ENCODE measurements around the gene AEBP2. TPM values are rescaled to one million over a fixed set of nuclear protein-coding genes. Genes with fewer than 3 reads are reported as not detected.
"Not testable (repeated sequence)": the region's sequence is repeated elsewhere in the genome, so short reads cannot be mapped to it uniquely, and the experiment has no call there.

The AEBP2 gene
- total RNA-seq, 1 donor from 2014 or later, result 11.9 TPM

DNA sequence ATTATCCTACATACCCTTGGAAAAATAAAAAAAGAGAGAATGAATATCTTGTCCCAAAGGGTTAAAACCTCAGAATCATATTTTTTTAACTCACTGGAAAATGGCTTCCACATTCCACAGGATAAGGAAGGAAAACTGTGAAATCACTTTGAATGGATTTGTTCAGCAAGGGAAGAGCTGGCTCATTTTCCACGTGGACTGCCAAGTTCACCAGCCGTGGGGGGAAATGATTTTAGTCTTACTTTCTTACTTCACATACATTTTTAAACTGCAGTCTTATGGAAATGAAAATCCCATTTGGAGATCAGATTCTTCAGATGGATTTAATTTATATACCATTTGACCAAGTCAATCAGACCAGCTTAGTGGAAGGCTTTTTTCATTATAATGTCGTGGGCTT is 29.9 kb upstream of the AEBP2 start:
- Histone ChIP-seq H3K4me3 (ENCODE audit: low read depth, low read length) (no peak overlapping the region), H3K27me3 (ENCODE audit: control insufficient read depth, insufficient read depth, low read length) (no peaks in the 10 kb centered on the region), H3K36me3 (ENCODE audit: control insufficient read depth, insufficient read depth, low read length) (no peaks in the 10 kb centered on the region)
- TF ChIP-seq, protein P1, sequence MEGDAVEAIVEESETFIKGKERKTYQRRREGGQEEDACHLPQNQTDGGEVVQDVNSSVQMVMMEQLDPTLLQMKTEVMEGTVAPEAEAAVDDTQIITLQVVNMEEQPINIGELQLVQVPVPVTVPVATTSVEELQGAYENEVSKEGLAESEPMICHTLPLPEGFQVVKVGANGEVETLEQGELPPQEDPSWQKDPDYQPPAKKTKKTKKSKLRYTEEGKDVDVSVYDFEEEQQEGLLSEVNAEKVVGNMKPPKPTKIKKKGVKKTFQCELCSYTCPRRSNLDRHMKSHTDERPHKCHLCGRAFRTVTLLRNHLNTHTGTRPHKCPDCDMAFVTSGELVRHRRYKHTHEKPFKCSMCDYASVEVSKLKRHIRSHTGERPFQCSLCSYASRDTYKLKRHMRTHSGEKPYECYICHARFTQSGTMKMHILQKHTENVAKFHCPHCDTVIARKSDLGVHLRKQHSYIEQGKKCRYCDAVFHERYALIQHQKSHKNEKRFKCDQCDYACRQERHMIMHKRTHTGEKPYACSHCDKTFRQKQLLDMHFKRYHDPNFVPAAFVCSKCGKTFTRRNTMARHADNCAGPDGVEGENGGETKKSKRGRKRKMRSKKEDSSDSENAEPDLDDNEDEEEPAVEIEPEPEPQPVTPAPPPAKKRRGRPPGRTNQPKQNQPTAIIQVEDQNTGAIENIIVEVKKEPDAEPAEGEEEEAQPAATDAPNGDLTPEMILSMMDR (IDR thresholded peaks at IDR 0.05; ENCODE audit: insufficient read depth, low read length, poor library complexity, severe bottlenecking), result no peak
- DNase-seq (ENCODE audit: low read depth), result no peak

DNA sequence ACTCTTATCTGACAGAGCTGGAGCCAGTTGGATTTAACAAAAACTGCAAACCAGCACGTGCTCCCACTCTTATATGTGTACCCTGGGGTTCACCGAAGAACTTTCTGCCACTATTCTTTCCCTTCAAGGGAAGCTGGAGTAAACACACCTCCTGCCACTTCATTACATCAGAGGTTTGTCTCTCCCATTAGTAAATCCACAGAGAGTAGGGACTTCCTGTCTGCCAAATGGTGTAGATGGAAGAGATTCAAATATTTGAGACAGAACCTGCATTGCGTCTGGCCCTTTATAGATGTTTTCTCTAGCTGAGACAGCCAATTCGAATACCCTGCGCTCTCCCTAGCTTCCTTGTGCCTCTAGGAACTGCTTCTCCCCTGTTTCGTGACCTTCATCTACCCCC is 29.1 kb upstream of the AEBP2 start:
- TF ChIP-seq, protein P1 (IDR thresholded peaks at IDR 0.05; ENCODE audit: insufficient read depth, low read length, poor library complexity, severe bottlenecking), result no peak
- Histone ChIP-seq H3K4me3 (ENCODE audit: low read depth, low read length) (no peak overlapping the region), H3K36me3 (ENCODE audit: control insufficient read depth, insufficient read depth, low read length) (no peaks in the 10 kb centered on the region), H3K27me3 (ENCODE audit: control insufficient read depth, insufficient read depth, low read length) (no peaks in the 10 kb centered on the region)
- DNase-seq (ENCODE audit: low read depth), result no peak

DNA sequence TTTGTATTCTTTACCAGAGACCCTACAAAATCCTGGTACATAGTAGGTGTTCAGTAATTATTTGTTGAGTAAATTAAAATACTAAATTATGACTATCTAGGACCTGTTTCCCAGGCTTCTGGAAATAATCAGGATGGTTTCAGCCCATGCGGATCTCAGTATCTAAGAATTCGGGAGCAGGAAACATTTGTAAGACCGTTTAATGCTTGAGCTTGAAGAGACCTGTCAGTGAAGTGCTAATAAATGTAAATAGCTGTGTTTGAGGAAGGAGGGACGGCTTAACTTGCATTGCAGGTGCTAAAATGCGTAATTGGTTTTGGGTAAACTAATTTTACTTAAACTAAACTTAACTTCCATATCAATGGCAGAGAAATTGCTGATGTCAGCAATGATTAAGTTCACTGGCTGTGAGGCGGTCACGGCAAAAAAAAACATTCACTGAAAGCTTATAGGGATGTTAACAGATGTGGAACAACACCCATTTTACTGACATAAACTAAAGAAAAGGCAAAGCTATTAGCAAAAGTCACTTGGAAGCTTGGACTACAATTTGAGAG is 28.6 kb upstream of the AEBP2 start:
- H3K4me3 ChIP-seq (ENCODE audit: low read depth, low read length), result no peak overlapping the region
- H3K36me3 ChIP-seq (ENCODE audit: control insufficient read depth, insufficient read depth, low read length), result no peaks in the 10 kb centered on the region
- TF ChIP-seq, protein P1 (IDR thresholded peaks at IDR 0.05; ENCODE audit: insufficient read depth, low read length, poor library complexity, severe bottlenecking), result no peak
- DNase-seq (ENCODE audit: low read depth), result no peak
- H3K27me3 ChIP-seq (ENCODE audit: control insufficient read depth, insufficient read depth, low read length), result no peaks in the 10 kb centered on the region

DNA sequence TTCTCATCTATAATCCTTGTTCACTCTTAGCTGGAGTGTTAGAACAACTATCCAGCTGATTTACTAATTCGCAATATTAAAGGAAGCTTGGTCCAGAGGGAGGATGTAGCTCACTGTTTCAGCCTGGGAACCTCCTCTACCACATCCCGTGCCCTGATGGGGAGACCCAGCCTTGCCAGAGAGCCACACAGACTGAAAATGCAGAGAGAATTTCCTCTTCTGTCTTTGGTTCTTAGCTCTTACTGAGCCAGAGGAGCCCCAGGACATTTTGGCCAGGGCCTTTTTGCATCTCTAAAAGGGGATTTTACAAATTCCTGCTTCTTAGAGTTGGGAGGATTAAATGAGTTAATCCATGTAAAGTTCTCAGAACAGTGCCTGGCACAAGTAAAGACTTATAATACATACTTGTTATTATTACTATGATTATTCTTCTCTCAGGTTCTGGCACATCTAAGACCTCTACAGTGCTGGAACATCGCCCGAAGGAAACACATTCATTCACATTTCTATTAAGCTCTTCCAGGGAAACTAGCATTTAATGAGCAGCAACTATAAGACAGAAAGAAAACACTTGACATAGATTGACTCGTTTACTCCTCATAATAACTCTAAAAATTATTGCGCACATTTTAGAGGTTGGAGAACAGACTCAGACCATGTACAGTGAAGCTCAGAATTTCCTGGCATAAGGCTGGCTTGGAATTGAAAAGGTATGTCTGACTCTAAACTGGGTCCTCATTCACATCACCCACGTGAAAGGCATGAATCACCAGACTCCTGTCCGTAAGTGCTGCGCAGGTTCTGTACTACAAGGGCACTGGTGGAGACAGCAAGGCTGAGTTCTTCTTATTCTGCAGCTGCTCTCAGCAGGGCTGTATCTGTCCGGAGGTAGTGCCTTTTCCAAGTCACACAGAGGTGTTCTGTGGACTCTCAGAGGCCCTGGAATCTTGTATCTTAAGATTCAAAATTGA is 27.8 kb upstream of the AEBP2 start:
- TF ChIP-seq, protein P1 (IDR thresholded peaks at IDR 0.05; ENCODE audit: insufficient read depth, low read length, poor library complexity, severe bottlenecking), result no peak
- Histone ChIP-seq H3K27me3 (ENCODE audit: control insufficient read depth, insufficient read depth, low read length) (no peaks in the 10 kb centered on the region), H3K4me3 (ENCODE audit: low read depth, low read length) (no peak overlapping the region), H3K36me3 (ENCODE audit: control insufficient read depth, insufficient read depth, low read length) (no peaks in the 10 kb centered on the region)
- no peak for DNase-seq (ENCODE audit: low read depth)

DNA sequence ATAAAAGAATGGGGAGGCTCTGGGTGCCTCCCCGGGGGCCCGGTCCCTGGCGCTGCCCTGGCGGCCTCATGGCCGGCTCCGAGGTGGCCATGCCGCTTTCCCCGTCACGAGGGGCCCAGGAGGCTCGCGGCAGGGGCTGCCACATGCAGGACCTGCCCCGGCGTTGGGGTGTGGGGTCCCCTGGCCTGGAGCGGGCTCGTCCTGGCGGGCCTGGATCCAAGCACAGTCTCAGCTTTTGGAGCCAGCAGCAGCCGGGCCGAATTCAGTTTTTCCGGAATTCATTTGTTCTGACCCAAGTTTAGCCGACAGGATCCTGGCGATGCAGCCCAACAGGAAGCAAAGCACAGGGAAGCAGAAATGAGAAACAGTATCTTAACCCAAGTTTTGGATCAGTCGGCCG is 26.4 kb upstream of the AEBP2 start:
- DNase-seq (ENCODE audit: low read depth), result no peak
- H3K27me3 ChIP-seq (ENCODE audit: control insufficient read depth, insufficient read depth, low read length), result no peaks in the 10 kb centered on the region
- TF ChIP-seq, protein P1 (IDR thresholded peaks at IDR 0.05; ENCODE audit: insufficient read depth, low read length, poor library complexity, severe bottlenecking), result no peak
- H3K4me3 ChIP-seq (ENCODE audit: low read depth, low read length), result no peak overlapping the region
- no peaks in the 10 kb centered on the region for H3K36me3 ChIP-seq (ENCODE audit: control insufficient read depth, insufficient read depth, low read length)

DNA sequence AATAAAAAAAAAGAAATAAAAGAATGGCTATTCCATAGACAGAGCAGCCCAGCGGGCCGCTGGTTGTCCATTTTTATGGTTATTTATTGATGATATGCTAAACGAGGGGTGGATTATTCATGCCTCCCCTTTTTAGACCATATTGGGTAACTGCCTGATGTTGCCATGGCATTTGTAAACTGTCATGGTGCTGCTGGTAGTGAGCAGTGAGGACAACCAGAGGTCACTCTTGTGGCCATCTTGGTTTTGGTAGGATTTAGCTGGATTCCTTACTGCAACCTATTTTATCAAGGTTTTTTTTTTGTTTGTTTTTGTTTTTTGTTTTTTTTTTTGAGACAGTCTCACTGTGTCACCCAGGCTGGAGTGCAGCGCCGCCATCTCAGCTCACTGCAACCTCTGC is 25.7 kb upstream of the AEBP2 start:
- H3K36me3 ChIP-seq (ENCODE audit: control insufficient read depth, insufficient read depth, low read length); H3K4me3 ChIP-seq (ENCODE audit: low read depth, low read length); H3K27me3 ChIP-seq (ENCODE audit: control insufficient read depth, insufficient read depth, low read length); DNase-seq (ENCODE audit: low read depth): not testable (repeated sequence)

All from kidney epithelial cell (primary cell).